B cell (primary cell): ENCODE measurements around the gene CTDSP2.

ENCODE experiments used
- EZH2 ChIP-seq: IDR thresholded peaks from 2 replicates; pipeline ENCODE4 v1.6.1; 2012; ENCODE audit warnings: borderline replicate concordance, low read depth, mild to moderate bottlenecking, moderate library complexity, low read length; ENCODE audit not compliant: insufficient read depth, poor library complexity, severe bottlenecking
- TF ChIP-seq, protein P1 (sequence below): fragments of 200-600 bp; IDR thresholded peaks from one replicate; pipeline ENCODE4 v1.8.0; 2022; ENCODE audit warnings: antibody characterized with exemption, mild to moderate bottlenecking

DNA sequence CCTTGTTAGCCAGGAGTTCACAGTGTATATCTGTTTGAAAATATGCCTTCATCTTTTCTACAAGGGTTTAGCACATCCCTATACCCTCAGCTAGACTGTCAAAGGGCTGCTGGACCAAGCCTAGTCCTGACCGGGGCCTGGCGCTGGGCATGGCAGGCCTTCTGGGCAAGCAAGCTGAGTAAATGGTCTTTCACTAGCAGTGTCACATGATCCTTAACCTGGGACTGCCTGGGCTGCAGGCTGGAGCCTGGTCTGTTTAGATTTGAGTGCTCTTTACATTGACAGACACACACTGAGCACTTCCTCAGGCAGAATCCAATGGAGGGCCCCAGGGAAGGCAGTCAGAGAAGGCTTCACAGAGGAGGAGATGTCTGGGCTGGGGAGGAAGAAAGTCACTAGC is 21.1 kb downstream of the CTDSP2 start:
- TF ChIP-seq EZH2 = no peak
- TF ChIP-seq, protein P1, sequence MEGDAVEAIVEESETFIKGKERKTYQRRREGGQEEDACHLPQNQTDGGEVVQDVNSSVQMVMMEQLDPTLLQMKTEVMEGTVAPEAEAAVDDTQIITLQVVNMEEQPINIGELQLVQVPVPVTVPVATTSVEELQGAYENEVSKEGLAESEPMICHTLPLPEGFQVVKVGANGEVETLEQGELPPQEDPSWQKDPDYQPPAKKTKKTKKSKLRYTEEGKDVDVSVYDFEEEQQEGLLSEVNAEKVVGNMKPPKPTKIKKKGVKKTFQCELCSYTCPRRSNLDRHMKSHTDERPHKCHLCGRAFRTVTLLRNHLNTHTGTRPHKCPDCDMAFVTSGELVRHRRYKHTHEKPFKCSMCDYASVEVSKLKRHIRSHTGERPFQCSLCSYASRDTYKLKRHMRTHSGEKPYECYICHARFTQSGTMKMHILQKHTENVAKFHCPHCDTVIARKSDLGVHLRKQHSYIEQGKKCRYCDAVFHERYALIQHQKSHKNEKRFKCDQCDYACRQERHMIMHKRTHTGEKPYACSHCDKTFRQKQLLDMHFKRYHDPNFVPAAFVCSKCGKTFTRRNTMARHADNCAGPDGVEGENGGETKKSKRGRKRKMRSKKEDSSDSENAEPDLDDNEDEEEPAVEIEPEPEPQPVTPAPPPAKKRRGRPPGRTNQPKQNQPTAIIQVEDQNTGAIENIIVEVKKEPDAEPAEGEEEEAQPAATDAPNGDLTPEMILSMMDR = no peak
